SKM-1 treated with dmso at 0.1 percent for 144 hours (cell line): ENCODE results near the gene MBD3.
A peak's percentile ranks its signal among the peaks of the same experiment; 100 is the strongest.

Experiments used
- DNase-seq: peaks from one replicate; lab custom pipeline; 2025; ENCODE audit not compliant: unreplicated experiment; lab: John Stamatoyannopoulos, UW

Gene MBD3

DNA sequence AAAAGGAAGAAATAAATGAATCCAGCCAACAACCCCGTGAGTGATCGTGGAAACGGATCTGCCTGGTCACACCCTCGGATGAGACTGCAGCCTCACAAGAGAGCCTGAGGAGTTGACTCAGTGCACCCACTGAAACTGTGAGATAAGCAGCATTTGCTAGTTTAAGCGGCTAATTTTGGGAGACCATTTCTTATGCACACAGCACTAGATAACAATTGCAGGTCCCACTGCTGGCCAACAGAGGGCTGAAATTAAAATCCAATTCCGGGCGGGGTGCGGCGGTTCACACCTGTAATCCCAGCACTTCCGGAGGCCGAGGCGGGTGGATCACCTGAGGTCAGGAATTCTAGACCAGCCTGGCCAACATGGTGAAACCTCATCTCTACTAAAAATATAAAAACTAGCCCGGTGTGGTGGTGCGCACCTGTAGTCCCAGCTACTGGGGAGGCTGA is 9.0 kb upstream of the MBD3 start:
- DNase-seq: no peak

DNA sequence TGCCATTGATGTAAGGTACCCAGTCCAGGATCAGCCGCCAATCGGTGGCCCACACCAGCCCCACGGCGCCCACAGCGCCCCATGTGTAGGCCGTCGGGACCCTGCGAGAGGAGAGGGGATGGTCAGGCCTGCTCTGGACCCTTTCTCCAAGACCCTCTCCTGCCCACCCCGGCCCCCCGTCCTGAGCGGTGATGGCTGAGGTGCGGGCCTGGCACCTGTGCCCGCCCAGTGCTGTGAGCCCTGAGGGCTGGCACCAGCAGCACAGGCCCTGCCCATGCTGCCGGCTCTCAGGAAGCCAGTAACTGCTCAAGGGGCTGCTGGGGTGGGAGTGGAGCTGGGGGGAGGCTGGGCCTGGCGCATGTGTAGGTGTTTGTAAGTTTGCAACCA is 6.8 kb upstream of the MBD3 start:
- no peak for DNase-seq

DNA sequence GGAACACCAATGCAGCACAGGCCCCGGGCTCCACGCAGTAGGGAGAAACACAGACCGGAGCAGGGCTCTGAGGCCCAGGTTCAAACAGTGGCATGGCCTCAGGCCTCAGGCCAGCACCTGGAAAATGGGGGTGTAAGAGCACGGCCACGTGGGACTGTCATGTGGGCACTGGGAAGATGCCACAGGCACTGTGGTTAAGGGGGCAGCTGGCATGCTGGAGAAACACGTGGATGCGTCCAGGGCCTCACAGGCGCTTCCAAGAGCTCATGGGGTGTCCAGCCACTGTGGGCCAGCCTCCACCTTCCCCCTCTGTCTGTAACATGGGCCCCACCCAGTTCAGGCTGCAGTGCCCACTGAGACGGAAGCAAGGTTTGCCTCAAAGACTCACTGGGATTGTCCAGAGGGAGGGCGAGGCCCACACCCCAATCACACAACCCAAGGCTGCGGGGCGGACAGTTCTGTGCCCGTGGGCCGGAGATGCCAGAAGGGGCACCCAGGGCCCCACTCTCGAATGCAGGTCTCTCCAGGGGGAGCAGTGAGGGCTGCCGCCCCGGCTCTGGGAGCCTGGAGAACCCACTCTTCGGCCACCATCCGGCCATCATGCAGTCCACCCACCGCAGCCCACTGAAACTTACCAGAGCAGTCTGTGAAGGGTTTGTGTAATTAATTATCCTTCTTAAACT is 6.3 kb upstream of the MBD3 start:
- no peak for DNase-seq

DNA sequence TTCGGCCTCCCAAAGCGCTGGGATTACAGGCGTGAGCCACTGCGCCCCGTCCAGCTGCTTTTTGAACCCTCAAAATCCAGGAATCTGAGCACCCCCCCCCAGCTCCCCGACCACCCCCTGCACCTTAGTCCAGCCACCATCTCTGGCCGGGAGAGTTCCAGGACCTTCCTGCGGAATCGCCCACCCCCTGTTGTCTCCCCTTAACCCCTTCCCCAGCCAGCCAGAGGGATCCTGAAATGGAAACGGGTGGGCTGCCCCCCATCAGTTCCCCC is 772 bp upstream of the MBD3 start:
- no peak for DNase-seq

DNA sequence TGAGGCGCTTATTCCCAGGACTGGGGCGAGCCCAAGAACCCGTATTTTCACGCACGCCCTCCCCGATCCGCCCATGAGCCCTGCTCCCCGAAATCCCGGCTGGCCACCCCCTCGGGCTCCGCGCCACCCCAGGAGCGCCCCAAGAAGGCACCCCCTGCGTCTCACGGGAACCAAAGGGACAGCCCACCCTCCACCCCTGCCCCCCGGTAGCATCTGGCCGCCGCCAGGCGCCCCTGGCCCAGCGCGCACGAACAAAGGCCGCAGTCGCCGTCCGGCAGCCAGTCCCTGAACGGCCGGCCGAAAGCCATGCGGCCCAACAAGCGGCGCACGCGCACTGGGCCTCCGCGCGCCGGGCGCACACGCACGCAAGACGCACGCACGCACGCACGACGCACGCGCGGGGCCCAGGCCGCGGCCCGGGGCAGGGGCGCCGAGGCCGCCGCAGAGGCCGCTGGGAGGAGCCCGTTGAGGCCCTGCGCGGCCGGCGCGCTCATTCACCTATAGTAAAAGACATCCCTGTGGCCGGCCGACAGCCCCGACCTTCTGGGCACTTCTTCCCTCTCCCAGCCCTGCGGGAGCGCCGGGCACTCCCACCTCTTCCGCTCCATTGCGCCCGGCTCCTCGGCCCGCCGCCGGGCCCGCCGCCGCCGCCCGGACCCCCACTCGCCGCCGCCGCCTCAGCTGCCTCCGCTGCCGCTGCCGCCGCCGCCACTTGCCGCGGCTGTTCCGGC is 476 bp downstream of the MBD3 start:
- peak; percentile 79 for DNase-seq

DNA sequence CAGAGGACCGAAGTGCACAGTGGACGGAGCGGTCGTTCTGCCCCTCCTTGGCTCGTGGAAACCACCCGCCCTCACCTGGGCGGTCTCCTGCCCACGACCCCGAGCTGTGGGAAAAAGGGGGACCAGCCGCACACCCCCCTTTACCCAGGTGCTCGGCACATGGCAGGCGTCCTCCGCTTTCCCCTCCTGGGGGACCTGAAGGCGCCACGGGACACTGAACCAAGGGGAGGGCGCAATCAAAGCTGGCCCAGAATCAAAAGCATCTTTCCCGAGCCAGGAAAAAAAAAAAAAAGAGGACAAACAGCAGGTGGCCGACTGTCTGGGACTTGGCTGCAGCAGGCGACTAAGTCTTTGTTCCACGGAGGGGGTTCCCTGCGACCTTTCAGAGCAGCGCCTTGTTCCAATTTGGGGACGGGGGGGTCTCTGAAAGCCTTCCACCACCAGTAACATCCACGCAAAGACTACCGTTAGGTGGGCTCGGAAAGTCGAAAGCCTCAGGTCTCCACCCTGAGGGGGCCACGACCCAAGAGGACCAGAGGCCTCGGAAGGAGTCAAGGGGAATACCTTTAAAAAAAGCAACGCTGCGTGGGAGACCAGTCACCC is 1.1 kb downstream of the MBD3 start:
- no peak for DNase-seq

DNA sequence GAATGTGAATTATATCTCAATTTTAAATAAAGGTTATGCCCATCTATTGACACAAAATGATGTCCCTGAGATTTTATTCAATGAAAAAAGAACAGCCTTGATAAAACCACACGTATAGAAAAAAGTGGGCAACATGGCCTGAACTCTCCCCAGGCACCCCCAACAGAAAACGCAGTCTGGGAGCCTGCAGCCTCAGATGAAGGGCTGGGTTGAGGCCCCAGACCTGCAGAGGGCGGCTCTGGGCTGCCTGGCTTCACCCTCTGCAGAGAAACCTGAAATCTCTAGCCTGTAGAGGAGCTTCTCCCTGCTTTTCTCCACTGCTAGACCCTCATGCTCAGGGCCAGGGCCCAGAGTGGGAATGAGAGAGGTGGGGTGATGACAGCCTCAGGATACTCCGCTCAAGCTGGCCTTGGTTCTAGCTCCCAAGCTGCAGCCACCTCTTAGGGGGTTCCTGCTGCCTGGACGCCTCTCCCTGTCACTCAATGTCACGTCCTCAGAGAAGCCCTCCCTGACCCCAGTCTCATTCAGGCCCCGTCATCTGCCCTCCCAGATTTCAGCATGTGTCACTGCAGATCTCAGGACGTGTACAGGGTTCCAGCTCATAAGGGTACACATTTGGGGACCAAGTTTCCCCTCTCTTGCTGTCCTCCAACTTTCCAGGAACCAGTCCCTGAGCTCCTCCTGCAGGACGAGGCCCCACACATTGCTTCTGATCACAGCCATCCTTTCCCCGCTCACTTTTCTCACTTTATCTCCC is 1.8 kb downstream of the MBD3 start:
- DNase-seq: peak; percentile 16

DNA sequence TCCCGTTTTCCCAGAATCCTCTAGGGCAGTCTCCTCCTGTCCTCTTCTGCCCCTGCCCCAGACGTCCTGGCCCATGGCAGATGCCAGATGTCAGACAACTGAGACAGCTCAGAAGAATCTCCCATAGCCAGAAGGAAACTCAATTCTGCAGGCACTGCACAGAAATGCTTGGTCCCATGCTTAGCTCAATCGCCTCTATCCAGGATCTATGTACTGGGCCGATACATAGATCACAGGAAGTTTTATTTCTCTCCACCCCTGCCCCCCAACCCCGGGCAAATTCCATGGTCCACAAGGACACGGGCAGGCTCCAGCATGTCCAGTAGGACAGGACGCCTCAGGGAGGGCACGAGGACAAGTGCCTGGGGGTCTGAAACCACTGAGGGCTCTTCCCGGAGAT is 4.8 kb downstream of the MBD3 start:
- no peak for DNase-seq

DNA sequence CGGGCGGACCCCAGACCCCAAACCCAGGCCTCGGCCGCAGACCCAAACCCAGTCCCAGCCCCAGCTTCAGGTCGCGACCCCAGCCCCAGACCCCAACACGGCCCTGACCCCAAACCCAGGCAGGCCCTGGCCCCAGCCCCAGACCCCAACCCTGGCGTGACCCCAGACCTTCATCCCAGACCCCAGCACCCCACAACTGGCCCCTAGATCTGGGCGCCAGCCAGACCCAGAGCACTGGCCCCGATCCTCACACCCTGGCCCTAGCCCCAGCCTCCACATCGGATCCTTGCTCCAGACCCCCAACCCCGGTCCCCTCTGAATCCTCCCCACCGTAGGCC is 7.5 kb downstream of the MBD3 start:
- no peak for DNase-seq

DNA sequence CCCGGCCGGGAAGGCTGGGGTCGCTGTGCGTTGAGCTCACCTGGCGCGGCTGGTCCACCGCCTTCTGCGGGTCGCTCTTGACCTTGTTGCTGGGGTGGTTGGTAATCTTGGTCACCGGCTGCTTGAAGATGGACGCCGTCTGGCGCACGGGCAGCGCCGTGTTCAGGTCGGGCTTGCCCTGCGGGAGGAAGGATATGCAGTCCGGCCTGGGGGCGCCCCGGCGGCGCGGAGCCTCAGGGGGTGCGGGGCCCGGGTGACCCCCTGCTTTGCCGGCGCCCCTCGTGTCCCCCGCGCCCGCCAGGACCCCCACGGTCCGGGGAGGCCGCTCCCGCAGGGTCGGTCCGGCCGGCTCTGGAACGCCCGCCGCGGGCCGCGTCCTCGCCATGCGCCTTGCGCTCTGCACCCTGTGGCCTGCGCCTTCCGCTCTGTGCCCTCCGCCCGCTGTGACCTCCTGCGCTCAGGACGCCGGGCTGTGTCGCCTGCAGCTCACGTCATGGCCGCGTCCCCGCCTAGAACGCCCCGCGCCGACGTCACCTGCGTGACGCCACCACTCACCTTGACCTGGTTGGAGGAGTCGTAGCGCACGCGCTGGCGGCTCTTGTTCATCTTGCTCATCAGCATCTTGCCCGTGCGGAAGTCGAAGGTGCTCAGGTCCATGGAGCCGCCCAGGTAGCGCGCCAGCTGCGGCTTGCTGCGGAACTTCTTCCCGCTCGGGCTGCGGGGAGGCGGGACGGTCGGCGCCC is 8.0 kb downstream of the MBD3 start:
- DNase-seq: no peak

DNA sequence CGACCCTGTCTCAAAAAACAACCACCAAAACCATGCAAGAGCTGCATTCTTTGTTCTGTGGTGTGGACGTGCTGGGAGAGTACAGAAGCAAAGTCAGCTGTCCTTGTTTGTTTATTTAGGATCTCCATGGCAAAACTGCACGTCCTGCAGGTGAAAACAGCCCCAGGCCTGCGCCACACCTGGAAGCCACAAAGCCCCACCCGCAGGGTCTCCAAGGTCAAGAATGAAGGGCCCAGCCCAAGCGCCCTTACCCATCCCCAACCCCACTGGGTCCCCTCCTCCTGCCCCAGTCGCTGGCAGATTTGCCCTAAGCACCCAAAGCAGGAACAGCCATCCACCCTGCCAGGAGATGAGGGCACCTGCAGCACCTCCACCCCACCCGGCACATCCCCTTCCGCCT is 10.5 kb downstream of the MBD3 start:
- no peak for DNase-seq

DNA sequence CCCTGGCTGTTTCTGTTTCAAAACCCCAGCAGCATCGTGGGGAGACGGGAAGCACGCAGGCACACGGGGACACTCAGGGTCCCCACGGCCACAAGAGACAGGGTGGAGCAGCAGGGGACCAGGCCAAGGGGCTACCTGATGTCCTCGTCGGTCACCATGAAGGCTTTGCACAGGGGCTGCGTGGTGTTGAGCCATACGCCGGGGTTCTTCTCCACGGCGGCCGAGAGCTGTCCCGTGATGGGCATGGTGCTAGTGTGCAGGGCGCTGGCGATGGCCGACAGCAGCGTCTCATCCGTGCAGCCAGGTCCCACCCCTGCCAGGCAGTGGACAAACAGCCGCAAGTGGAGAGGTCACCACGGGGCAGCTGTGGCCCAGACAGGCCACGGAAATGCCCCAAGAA is 11.7 kb downstream of the MBD3 start:
- no peak for DNase-seq

DNA sequence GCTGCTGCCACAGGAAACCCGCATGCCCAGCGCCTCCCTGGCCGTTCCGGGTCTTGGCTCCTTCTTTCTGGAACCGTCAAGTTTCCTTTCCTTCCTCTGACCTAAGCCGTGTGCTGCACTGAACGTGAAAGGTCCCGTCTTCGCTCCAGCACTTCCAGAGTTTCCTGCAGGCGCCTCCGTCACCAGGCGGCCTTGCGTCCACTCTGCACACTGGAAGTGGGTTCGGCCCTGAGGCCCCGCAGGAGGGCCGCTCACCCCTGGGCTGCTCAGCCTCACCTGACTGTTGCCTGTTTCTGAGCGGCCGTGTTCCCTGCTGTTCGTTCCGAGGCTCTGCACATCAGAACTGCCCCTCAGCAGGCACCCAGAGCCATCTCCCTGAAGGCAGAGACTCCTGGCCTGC is 12.3 kb downstream of the MBD3 start:
- no peak for DNase-seq

DNA sequence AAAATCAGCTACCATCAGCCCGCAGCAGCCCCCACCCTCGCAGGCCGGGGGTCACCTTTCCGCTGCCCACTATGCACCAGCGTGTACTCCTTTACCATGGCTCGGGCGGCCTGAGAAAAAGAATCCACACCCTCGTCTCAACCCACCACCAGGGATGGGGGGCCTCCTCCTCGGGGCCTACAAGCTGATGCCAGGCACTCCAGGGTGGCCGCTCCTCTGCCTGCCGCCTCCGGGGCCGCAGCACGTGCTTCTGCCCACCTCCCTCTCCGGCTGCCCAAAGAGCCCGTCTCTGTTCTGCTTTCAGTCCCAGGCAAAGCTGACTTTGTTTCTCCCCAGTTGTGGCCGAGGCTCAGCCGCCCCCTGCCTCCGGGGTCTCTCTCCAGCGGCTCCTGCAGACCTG is 13.4 kb downstream of the MBD3 start:
- no peak for DNase-seq

DNA sequence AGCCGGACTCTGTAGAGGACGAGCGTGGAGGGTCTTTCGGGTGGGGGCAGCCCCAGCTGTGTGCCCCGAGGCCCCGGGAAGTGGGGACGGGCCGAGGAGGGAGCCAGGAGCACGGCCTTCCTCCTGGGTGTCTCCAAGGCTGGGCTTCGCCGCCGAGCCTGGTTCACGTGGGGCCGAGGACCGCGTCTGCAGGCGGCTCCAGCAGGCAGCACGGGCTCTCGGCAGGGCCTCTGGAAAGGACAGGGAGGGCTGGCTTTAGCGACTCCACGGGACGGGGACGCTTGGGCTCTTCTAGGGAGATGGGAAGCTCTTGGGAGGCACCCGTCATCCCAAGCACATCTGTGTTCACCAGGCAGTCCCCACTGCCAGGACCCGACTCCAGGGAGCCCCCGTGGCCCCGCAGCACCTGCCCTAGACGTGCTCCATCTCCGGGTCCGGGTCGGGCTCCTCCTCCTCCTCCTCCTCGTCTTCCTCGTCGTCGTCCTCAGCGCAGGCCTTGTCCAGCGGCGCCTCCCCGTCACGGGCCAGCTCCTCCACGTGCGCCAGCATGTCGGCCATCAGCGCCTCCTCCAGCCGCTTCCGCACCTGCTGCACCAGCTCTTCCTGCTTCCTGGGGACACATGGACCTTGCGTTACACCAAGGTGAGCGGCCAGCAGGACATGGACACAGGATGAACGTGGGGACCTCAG is 14.6 kb downstream of the MBD3 start:
- no peak for DNase-seq

DNA sequence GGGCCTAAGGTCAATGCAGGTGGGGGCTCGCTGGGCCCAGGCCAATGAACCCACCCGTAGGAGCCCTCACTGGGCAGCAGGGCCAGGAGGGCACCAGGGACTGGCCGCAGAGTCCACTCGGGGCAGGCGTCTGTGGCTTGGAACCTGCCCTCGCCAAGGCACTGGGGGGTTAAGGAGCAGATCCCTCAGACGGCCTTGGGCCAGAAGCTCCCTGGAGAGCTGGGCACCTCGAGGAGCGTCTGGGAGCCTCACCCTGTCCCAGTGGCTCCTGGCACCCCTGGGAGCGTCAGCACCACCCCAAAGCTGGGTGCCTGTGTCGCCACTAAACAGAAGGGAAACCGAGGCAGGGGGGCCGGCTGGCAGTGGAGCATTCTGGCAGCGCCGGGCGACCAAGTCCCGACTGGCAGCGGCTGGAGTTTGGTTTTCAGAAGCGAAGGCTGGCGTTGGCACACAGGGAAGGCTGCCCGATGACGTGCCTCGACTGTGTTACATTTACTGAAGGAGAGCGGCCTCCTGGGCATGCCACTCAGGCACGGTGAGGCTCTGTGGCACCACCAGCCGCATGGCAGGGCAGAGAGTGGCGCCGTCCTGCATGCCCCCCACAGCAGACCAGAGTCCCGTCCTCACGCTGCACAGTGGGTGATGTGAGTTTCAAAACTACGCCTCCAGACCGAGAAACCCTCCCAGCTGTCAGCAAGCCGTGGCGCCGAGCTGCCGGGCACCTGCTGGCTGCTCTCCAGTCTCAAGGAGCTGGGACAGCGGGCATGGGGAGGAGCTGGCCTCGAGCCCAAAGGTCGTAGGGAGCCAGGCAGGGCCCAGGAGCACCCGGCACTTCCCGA is 15.4 kb downstream of the MBD3 start:
- no peak for DNase-seq

DNA sequence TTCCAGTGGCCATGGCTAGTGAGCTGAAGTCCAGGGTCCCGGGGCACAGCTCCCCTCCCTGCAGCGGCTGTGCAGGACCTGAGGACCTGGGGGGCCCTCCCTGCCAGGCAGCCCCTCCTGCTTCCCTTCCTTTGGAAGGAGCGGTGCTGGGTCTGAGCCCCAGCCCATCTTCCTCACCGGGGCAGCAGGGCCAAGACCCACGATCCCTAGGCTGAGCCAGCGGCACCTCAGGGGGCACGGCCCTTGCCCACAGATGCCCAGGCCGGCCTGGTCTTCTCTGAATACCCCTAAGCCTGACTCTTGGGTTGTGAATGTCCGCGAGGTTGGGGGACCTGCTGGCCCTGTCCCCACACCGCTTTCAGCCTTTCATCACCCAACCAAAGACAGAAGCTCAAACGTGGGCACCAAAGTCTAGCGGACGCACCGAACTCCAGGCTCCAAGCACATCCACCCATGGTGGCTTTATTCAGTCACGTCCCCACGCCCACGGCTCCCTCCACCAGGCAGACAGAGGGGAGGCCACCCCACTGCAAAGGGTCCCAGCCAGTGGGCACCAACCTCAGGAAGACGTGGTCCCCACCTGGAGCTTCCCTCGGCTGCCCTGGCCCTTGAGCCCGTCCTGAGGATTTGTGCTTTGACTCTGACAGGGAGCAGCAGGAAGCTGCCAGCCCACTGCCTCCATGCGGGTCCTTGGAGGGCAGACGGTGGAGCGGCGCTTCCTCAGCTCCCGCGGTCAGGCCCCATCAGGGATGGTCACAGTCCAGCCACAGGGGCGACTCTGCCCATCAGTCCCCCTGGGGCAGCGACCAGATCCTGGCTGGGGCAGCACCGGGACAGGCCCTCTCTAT is 16.2 kb downstream of the MBD3 start:
- no peak for DNase-seq

DNA sequence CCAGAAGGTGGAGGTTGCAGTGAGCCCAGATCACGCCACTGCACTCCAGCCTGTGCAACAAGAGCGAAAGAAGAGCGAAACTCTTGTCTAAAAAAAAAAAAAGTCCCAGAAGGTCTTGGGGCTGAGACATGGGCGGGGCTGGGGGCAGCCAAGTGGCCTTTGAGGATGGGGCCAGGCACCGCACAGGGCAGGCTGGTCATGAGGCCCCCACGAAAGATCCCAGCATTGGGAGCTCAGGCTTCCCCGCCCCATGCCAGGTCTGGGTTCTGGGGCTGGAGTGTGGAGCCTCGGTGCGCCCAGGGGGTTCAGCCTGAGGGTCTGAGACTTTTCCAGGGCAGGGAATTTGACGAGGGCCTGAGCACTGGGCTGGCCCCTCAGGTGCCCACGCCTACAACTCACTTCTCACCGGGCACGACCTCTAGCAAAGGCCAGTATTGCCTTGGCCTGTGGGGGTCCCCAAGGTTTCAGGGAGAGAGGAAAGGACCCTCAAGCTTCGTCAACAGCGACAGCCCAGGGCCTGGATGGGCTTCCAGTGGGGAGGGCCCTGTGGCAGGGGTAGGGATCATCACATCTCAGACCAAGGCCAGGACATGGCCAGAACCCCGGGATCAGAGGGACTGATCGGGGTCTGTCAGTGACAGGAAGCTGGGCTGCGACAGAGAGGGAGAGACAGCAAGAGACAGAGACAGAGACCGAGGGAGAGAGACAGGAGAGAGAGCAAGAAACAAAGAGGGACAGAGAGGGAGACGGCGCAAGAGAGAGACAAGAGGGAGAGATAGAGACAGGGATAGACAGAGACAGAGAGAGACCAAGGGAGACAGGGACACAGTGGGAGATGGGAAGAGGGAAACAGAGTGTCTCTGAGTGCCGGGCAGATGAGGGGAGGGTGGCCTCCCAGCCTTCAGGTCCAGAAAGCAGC is 17.1 kb downstream of the MBD3 start:
- no peak for DNase-seq
